Fibroblast of skin of abdomen (primary cell): ENCODE data around the gene MED25.
A peak's percentile ranks its signal among the peaks of the same experiment; 100 is the strongest.

Experiments
- DNase-seq: peaks from one replicate; pipeline ENCODE4 v3.0.0-alpha.2; 2013

MED25 gene

GRCh38 chr19:49845414-49845813 is 27.3 kb downstream of the MED25 start:
- no peak for DNase-seq

DNA sequence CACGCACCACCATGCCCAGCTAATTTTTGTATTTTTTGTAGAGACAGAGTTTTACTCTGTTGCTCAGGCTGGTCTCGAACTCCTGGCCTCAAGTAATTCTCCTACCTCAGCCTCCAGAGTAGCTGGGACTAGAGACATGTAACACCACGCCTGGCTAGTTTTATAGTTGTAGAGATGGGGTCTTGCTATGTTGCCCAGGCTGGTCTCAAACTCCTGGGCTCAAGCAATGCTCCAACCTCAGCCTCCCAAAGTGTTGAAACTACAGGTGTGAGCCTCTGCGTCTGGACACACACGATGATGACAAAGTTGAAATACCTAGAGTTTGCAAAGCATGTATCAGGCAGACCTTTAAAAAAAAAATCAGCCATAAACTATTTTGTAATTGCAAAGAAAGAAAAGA is 28.3 kb downstream of the MED25 start:
- DNase-seq = no peak

GRCh38 chr19:49847731-49848696 is 29.9 kb downstream of the MED25 start:
- DNase-seq = peak; percentile 78

DNA sequence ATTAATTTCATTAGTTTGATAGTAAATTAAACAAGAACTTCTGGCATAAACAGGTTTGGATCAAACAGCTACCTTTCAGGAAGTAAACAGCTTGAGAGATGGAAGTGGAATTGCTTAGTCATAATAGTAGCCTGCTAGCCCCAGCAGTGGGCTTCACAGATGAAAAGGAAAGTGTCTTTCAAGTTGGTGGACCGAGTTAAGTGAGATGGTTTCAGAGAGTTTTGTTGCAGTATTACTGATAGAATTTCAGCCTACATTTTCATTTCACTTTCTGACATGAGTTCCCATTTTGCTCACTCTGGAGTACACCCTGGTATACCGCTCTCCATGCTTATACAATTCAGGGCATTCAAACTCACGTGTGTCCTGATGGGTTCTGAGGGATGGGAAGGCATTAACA is 30.8 kb downstream of the MED25 start:
- DNase-seq = no peak

DNA sequence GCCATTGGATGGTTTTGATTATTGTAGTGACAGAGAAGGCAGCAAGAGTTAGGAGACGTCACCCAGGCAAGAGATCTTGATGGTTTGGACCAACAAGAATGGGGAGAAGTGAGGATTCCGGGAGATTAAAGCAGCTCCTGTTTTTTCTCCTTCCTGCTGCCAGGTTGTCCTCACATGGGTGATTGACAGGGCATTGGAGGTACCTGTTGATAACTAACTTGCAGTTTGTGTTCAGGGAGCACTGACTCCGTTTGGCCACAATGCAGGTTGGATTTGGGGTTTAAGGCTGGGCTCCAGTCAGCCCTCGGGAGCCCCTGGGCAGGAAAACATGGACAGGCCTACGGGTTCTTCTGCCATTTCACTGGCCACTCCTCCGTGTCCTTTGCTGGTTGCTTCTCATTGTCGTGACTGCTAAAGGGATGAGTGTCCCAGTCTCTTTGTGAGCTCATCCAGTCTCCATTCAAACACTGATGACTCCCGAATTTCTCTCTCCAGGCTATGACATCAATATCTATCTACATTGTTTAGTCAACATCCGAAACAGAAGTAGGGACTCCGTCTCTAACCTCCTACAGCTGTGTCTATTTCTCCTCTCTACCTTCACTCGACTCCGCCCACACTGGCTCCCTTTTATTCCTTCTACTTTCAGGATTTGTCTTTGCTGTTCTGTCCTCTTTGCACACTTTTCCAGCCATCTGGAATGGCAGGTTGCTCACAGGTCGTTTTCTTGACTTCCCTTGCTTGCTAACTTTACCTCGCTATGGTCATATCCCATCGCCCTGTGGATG is 31.5 kb downstream of the MED25 start:
- DNase-seq = no peak

DNA sequence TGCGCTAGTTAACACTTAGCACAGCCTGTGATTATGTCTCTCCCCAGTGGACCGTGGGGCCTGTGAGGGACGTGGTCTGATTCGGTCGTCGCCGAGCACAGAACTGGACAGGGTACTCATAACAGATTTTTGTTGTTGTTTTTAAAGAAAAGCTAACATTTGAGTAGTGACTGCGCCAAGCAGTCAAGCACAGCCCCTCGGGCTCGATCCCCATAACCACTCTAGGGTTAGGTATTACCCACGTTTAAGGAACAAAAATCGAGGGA is 32.1 kb downstream of the MED25 start:
- no peak for DNase-seq

GRCh38 chr19:49850487-49851342 is 32.6 kb downstream of the MED25 start, which contains the start of gene PTOV1:
PTOV1 (plus strand) TSS chr19:49851159.
- peak; percentile 92 for DNase-seq

DNA sequence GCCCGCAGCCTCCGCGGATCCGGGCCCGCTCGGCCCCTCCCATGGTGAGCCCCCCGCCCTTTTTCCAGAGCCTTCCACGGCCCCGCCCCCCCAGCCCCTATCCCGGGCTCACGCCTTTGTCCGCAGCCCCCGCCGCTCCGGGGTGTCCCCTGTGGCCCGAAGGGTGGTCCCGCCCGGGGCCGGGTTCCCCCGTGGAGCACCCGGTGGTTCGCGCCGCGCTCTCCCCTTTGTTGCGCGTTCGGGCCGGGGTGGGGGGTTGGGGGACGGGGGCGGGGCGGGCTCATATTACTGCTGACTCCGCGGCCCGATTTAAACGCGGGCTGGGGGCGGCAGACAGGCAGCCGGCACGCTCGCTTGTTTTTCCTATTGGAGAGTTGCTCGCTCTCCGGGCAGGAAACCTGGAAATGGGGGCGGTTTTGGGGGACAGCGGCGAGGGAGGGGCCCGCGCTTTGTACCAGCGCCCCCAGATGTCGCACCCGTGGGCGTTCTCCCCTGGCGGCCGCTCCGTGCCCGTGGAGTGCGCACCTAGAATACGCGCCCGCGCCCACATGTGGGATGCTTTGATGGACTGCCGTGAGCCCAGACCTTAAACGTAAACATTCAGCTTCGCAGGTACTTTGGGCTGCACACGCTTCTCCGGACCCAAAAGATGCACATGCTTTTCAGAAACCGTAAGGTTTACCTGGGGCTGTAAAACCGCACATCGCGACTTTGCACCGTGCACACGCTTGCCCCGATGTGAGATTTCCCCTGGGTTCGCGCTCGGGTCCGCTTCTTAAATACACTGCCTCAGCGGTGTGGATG is 33.6 kb downstream of the MED25 start:
- DNase-seq = peak; percentile 40

- DNase-seq = peak; percentile 22
Measured at GRCh38 chr19:49852631-49853126, 34.6 kb downstream of the MED25 start.

GRCh38 chr19:49853852-49854377 is 35.8 kb downstream of the MED25 start:
- no peak for DNase-seq

GRCh38 chr19:49854378-49855263 is 36.5 kb downstream of the MED25 start:
- no peak for DNase-seq

- no peak for DNase-seq
Measured at GRCh38 chr19:49855277-49855675, 37.2 kb downstream of the MED25 start.

DNA sequence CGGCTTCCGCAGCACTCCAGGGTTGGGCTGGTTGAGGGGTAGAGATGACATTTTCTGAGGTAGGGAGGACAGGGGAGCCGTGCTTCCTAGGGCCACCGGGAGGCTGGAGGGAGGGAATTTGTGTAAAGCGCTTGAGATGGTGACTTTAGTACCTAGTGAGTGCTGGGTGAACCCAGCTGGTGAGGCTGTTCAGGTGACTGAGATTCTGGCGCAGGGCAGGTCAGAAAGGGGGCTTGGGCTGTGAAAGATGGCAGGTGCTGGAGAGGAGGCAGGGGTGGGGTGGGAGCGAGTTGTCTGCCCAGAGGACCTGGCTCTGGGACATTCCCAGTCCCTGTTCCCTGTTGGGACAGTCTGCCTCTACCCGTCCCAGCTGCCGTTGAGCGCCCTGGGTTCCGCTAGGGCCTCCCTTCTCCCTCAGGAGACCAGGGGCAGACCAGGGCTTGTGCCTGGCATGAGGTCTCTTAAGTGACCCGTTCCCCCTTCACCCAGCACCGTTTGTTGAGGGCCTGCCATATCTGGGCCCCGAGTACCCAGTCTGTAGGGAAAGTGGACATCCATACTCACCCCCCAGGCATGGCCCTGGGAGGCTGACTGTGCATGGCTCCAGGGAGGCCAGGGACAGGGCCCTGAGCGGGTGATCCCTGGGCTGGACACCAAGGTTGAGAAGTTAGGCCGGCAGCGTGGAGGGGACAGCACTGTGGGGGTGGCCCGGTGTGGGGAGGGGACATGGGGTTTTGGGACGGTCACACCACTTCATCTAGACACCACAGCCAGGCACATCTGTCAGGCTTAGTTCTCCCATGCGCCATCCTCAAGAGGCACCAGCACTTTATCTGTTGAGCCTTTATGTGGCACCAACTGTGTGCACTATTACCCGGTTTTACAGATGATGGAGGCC is 37.8 kb downstream of the MED25 start:
- DNase-seq = no peak

DNA sequence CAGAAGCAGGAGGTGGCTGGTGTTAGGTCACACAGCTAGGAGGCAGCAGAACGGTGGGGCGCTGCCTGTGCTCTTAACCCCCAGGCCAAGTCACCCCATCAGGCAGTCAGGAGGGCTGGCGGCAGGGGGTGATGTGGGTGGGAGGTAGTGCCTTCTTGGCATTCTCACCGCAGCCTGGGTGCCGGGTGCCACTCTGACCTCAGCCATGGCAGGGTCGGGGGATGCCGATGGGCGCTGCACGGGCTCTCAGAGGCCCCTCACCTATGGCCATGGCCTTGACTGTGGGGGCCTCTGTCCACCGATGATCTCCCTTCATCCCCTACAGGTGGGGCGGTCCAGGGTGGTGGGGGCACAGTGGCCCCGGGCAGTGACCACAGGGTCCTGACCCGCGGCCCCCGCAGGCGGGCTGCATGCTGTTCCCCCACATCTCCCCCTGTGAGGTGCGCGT is 38.5 kb downstream of the MED25 start:
- no peak for DNase-seq

GRCh38 chr19:49857061-49857837 is 39.2 kb downstream of the MED25 start:
- DNase-seq = no peak

DNA sequence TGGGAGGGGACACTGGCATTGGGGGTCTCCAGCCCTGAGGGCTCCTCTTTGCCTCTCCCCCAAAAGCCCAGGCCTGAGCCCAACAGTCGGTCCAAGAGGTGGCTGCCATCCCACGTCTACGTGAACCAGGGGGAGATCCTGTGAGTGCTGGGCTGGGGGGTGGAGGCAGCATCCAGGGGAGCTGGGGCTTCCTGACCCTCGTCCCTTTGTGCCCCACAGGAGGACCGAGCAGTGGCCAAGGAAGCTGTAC is 39.7 kb downstream of the MED25 start:
- DNase-seq = no peak

DNA sequence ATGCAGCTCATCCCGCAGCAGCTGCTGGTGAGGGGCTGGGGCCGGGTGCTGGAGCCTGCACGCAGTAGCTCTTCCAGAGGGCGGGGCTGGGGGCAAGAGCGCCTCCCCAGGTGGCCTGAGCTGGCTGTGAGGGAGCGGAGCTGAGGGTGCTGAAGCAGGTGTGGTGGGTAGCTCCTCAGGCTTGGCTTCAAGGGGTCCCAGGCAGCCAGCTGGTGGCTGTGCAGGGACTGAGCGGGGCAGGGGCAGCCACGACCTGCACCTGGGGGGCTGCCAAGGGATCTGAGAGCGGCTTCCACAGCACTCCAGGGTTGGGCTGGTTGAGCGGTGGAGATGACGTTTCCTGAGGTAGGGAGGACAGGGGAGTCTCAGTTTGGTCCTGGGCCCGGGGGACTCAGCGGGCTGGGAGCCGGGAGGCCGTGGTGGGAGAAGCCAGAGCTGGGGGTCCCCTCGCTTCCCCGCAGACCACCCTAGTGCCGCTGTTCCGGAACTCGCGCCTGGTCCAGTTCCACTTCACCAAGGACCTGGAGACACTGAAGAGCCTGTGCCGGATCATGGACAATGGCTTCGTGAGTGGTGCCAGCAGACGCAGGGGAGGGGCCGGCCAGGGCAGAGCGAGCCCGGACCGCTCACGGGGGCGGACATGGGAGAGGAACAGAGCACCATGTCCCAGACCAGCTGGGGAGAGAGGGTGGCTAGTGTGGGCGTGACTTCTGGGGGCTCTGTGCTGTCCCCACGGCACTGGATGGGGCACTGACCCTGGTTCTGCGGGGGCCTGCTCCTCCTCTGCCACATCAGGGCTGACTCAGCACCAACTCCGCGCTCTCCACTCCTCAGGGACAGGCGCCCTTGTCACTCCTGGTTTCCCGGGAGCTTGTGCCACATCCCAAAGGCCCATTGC is 40.2 kb downstream of the MED25 start:
- no peak for DNase-seq
